ENCODE measurements around the gene LHFPL3.

The LHFPL3 gene

GRCh38 chr7:104894726-104895521 is 566.5 kb downstream of the LHFPL3 start:
- no peak for TF ChIP-seq CTCF (IDR thresholded peaks at IDR 0.05)

GRCh38 chr7:104895522-104896236 is 567.3 kb downstream of the LHFPL3 start:
- TF ChIP-seq CTCF (IDR thresholded peaks at IDR 0.05) = no peak

DNA sequence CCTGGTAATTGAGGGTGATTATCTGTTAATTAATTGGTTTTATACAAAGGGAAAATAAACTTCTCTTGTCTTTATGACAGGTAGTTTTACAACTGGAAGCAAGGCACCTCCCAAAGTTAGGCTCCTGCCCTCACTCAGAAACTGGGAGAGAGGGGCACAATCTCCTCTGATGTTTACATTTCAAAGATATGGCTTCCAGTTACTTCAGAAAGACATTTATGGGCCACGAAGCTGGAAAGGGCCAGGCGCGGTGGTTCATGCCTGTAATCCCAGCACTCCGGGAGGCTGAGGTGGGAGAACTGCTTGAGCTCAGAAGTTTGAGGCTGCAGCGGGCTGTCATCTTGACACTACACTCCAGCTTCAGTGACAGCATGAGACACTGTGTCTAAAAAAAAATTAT is 570.0 kb downstream of the LHFPL3 start:
- TF ChIP-seq CTCF (IDR thresholded peaks at IDR 0.05) = no peak

DNA sequence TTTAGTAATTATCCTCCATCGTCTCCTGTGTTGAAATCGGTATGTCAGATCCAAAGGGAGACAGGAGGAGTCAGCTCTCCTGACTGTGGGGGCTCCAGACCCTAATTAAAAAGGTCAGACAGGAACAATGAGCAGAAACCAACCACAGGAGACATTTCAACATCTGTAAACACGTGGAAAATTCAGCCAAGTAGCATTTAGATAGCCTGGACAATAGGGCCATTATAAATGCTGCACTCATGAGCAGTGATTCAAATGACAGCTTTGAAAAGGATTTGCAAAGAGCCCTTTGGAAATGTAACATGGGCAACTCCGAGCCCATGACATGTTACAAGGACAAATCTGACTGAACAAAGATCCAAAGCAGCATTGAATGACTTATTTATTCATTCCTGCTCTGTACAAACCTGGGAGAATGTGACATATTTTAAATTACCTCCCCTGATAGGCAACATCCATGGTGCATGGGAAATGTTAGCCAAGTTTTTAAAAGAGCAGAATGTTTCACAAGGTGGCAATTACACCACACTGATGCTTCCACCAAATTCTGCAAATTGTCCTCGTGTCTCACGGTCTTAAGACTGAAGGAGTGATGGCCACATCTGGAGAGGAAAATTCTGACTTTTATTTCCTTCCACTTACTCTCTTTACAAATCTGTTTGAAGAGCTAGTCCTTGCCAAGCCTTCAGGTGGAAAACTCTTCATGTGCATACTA is 572.3 kb downstream of the LHFPL3 start:
- no peak for TF ChIP-seq CTCF (IDR thresholded peaks at IDR 0.05)

- TF ChIP-seq CTCF (IDR thresholded peaks at IDR 0.05) = no peak
Observed at GRCh38 chr7:104901240-104901619, 572.8 kb downstream of the LHFPL3 start.

- no peak for TF ChIP-seq CTCF (IDR thresholded peaks at IDR 0.05)
Observed at GRCh38 chr7:104902183-104902582, 573.8 kb downstream of the LHFPL3 start.

DNA sequence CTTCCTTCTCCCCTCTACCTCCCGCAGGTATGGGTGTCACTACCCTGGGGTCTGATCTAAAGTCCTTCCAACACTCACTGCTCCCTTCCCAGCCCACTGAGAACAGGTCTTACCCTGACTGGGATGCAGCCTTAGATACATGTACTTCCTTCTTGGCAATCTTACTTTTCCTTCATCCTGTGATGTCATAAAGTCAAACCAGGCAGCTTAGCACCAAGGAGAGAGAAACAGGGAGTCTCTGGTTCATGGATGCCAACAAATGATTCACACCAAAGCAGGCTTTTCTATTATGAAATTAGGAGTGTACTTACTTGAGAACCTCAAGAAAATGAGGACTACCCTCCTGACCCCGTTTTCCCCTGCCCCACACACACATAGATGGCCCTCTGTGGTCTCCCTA is 574.6 kb downstream of the LHFPL3 start:
- TF ChIP-seq CTCF (IDR thresholded peaks at IDR 0.05) = no peak
